A673 (cell line): ENCODE measurements around the gene KCMF1.

ENCODE experiments used
- CTCF ChIP-seq: fragments of 300-800, 200-600 bp; sonication (generic); conservative IDR thresholded peaks from 2 replicates; pipeline ENCODE4 v1.5.1; 2017; ENCODE audit warnings: low read depth, mild to moderate bottlenecking, antibody characterized with exemption, low read length, moderate library complexity, mixed read lengths
- EZH2 ChIP-seq: fragments of 200-600 bp; sonication (generic); IDR thresholded peaks from 2 replicates; pipeline ENCODE4 v1.6.1; 2017; ENCODE audit warnings: borderline replicate concordance, low read depth, mild to moderate bottlenecking, mixed read lengths, antibody characterized with exemption, low read length; ENCODE audit not compliant: poor library complexity, severe bottlenecking

GRCh38 chr2:85009019-85009618 lies 38.2 kb downstream of the KCMF1 start:
- TF ChIP-seq CTCF (no peak), EZH2 (no peak)
